ENCODE results near the gene CETN2.
"Not testable (repeated sequence)": the region's sequence is repeated elsewhere in the genome, so short reads cannot be mapped to it uniquely, and the experiment has no call there.

The CETN2 gene

GRCh38 chrX:152806035-152806434 is 24.5 kb downstream of the CETN2 start:
- Histone ChIP-seq H3K27me3 (ENCODE audit: control insufficient read depth in 1 of 2, insufficient read depth in 2 of 2, low read length in 2 of 2) (no peaks in the 10 kb centered on the region), H3K4me1 (ENCODE audit: insufficient read depth, low read length) (no peaks in the 10 kb centered on the region), H3K27ac (ENCODE audit: low read depth, low read length) (no peak overlapping the region), H3K36me3 (ENCODE audit: insufficient read depth, low read length) (no peaks in the 10 kb centered on the region), H3K9ac (ENCODE audit: low read length) (no peak overlapping the region), H3K9me3 (ENCODE audit: low read length) (no peaks in the 10 kb centered on the region), H3K4me3 (ENCODE audit: low read depth in 1 of 2, low read length in 2 of 2) (no peak overlapping the region)

GRCh38 chrX:152798945-152799344 is 31.6 kb downstream of the CETN2 start:
- Histone ChIP-seq H3K9ac (ENCODE audit: low read length) (no peak overlapping the region), H3K4me1 (ENCODE audit: insufficient read depth, low read length) (no peaks in the 10 kb centered on the region), H3K9me3 (ENCODE audit: low read length) (no peaks in the 10 kb centered on the region), H3K4me3 (ENCODE audit: low read depth in 1 of 2, low read length in 2 of 2) (no peak overlapping the region), H3K27ac (ENCODE audit: low read depth, low read length) (no peak overlapping the region), H3K36me3 (ENCODE audit: insufficient read depth, low read length) (no peaks in the 10 kb centered on the region), H3K27me3 (ENCODE audit: control insufficient read depth in 1 of 2, insufficient read depth in 2 of 2, low read length in 2 of 2) (no peaks in the 10 kb centered on the region)

- H3K27me3 ChIP-seq (ENCODE audit: control insufficient read depth in 1 of 2, insufficient read depth in 2 of 2, low read length in 2 of 2); H3K4me1 ChIP-seq (ENCODE audit: insufficient read depth, low read length); H3K36me3 ChIP-seq (ENCODE audit: insufficient read depth, low read length); H3K9me3 ChIP-seq (ENCODE audit: low read length); H3K4me3 ChIP-seq (ENCODE audit: low read depth in 1 of 2, low read length in 2 of 2); H3K9ac ChIP-seq (ENCODE audit: low read length); H3K27ac ChIP-seq (ENCODE audit: low read depth, low read length): not testable (repeated sequence)
Observed at GRCh38 chrX:152787062-152787461, 43.5 kb downstream of the CETN2 start.
